AG10803 (cell line): ENCODE measurements around the gene NPTX2.
"Not testable (repeated sequence)": the region's sequence is repeated elsewhere in the genome, so short reads cannot be mapped to it uniquely, and the experiment has no call there.

ENCODE experiments used
- DNase-seq: peaks from one replicate; pipeline ENCODE4 v3.0.0; 2010; ENCODE audit warnings: low read depth
- H3K4me3 ChIP-seq: 2 replicates; pipeline ENCODE4 v1.5.1; 2011; ENCODE audit warnings: mild to moderate bottlenecking, low read length, control low read depth
- TF ChIP-seq, protein P1 (sequence below): conservative IDR thresholded peaks from 2 replicates; pipeline ENCODE4 v1.5.1; 2011; ENCODE audit warnings: mild to moderate bottlenecking, low read length, control low read depth, inconsistent platforms

NPTX2 gene, protein sequence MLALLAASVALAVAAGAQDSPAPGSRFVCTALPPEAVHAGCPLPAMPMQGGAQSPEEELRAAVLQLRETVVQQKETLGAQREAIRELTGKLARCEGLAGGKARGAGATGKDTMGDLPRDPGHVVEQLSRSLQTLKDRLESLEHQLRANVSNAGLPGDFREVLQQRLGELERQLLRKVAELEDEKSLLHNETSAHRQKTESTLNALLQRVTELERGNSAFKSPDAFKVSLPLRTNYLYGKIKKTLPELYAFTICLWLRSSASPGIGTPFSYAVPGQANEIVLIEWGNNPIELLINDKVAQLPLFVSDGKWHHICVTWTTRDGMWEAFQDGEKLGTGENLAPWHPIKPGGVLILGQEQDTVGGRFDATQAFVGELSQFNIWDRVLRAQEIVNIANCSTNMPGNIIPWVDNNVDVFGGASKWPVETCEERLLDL

DNA sequence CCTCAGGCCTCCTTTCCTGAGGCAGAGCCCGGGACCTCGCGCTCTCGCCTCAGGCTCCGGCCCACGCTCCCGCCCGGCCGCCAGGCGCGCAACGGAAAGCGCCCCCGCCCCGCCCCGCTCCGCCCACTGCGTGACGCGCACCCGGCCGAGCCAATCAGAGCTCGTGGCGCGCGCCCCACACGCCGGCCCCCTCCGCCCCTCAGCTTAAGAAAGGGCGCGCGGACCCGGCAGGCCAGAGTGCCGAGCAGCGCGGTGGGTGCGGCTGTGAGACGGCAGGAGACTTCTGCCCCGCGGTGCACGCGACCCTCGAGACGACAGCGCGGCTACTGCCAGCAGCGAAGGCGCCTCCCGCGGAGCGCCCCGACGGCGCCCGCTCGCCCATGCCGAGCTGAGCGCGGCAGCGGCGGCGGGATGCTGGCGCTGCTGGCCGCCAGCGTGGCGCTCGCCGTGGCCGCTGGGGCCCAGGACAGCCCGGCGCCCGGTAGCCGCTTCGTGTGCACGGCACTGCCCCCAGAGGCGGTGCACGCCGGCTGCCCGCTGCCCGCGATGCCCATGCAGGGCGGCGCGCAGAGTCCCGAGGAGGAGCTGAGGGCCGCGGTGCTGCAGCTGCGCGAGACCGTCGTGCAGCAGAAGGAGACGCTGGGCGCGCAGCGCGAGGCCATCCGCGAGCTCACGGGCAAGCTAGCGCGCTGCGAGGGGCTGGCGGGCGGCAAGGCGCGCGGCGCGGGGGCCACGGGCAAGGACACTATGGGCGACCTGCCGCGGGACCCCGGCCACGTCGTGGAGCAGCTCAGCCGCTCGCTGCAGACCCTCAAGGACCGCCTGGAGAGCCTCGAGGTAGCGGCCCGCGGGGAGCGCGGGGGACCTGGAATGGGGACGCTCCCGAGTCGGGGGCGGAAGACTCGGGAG is at the start of gene NPTX2:
NPTX2 (plus strand) TSS at position 235 of the 909 bp plus-strand sequence; CDS start at position 412, 177 bp downstream.
- H3K4me3 ChIP-seq = no peak within 1 kb of the TSS
- TF ChIP-seq, protein P1, sequence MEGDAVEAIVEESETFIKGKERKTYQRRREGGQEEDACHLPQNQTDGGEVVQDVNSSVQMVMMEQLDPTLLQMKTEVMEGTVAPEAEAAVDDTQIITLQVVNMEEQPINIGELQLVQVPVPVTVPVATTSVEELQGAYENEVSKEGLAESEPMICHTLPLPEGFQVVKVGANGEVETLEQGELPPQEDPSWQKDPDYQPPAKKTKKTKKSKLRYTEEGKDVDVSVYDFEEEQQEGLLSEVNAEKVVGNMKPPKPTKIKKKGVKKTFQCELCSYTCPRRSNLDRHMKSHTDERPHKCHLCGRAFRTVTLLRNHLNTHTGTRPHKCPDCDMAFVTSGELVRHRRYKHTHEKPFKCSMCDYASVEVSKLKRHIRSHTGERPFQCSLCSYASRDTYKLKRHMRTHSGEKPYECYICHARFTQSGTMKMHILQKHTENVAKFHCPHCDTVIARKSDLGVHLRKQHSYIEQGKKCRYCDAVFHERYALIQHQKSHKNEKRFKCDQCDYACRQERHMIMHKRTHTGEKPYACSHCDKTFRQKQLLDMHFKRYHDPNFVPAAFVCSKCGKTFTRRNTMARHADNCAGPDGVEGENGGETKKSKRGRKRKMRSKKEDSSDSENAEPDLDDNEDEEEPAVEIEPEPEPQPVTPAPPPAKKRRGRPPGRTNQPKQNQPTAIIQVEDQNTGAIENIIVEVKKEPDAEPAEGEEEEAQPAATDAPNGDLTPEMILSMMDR = no peak
- peak; percentile 6 for DNase-seq

DNA sequence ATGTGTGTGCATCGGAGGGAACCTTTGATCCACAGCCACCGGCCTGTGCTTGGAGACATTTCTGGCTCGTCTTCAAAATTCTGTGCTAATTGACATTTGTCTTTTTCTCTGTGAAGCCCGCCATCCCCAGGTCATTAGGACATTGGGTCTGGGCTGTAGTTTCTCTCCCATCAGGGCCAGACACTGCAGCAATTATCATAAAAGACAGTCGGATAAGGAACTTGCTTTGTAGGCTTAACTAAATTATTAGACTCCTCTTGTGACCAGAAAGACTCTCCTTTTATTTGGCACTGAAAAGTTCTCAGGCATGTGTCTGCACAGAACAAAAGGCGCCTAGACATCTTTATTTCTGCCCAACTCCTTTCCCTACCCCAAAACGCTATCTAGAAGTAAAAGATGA is 49.1 kb upstream of the NPTX2 start:
- DNase-seq = no peak
- no peak overlapping the region for H3K4me3 ChIP-seq
- TF ChIP-seq, protein P1 = no peak

DNA sequence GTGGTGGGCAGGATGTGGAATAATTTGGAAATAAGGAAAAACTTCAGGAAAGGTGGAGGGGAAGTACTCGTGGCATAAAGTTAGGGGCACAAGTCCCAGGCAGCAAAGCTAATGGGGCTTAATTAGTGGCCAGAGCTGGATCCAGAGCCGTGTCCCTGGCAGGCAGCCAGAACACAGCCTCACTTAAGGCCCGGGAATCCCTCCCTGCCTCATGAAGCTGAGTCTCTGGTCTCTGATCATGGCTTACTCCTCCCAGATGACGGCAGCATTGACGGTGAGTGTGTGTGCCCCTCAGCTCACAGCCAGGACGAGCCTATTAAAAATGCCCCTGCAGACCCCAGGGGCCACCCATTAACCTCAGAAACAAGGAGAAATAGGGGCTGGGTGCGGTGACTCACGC is 48.2 kb upstream of the NPTX2 start:
- no peak for DNase-seq
- H3K4me3 ChIP-seq = no peak overlapping the region
- TF ChIP-seq, protein P1 = no peak

DNA sequence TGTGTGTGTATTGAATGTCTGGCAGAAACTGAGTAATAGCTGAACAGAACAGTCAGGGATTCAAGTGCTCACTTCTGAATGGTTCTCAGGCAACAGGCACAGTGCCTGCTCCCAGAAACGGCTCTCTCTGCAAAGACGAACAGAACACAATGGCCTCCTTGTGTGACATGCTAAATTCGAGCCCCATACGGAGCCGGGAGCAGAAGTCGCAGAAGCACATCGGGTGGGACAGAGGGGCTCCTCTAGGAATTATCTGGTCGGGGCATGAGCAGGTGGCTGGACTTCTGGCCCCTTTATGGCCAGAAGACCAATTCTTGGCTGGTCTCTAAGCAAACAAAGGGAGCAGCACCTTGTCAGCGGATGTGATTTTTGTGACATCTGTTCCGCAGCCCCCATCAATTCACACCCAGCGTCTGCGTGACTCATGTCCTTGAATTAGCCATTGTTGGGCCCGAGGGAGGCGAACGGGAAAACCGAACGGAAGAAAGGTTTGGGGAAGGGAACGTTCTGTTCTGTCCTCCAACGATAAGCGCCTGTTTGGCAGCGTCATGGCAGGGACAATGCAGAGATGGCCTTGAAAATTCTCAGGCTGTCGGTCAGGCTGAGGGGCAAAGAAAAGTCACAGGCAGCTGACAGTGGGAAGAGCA is 47.3 kb upstream of the NPTX2 start:
- no peak for DNase-seq
- TF ChIP-seq, protein P1 = no peak
- no peak overlapping the region for H3K4me3 ChIP-seq

DNA sequence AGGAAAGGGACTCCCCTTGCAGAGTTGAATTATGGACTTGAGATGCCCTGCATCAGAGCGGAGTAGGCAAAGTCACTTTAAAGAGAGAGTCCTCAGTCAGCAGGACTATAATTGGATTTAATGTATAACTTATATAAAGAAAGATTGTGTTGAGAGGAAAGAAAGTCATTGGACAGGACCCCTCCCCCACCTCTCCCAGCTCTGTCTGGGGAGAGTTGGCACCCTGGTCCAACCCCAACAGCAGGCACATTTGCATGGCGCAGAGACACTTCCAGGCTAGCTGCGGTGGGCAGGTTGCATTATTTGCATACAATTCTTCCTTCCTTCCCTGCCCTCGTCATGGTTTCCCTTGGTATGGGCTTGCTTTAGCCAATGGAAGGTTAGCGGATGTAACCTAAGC is 46.1 kb upstream of the NPTX2 start:
- TF ChIP-seq, protein P1 = no peak
- H3K4me3 ChIP-seq = no peak overlapping the region
- no peak for DNase-seq

GRCh38 chr7:98571986-98572385 is 45.1 kb upstream of the NPTX2 start:
- TF ChIP-seq, protein P1 = no peak
- no peak for DNase-seq
- H3K4me3 ChIP-seq = no peak overlapping the region

- DNase-seq = not testable (repeated sequence)
These were observed 44.4 kb upstream of the NPTX2 start for GRCh38 chr7:98572716-98573115.

More at GRCh38 chr7:98572716-98573115, 44.4 kb upstream of the NPTX2 start:
- H3K4me3 ChIP-seq = not testable (repeated sequence)
